GM13977 (cell line): Measurements from ENCODE around the gene TRAPPC3L.
"Not testable (repeated sequence)": the region's sequence is repeated elsewhere in the genome, so short reads cannot be mapped to it uniquely, and the experiment has no call there.

ENCODE experiments used
- DNase-seq: peaks from one replicate; pipeline ENCODE4 v3.0.0; 2012; ENCODE audit warnings: low spot score
- CTCF ChIP-seq: IDR thresholded peaks from 2 replicates; pipeline ENCODE4 v1.5.1; 2012; ENCODE audit warnings: mild to moderate bottlenecking, control low read depth; ENCODE audit not compliant: insufficient read depth; ENCODE audit errors: extremely low read depth, missing control alignments
- in situ Hi-C: fragments of 300-500 bp; cut with MboI; formaldehyde crosslinking; loops from one replicate; pipeline ENCODE4 v1.12.0; 2022; ENCODE audit warnings: low sequenced_read_pairs, low pct_unique_long_range_greater_than_20kb, mixed read lengths, inconsistent platforms; ENCODE audit not compliant: unreplicated experiment

Gene TRAPPC3L

GRCh38 chr6:116497113-116497676, 48.3 kb downstream of the TRAPPC3L start:
- DNase-seq, result no peak
- in situ Hi-C loops, result no loop called here
- TF ChIP-seq CTCF, result no peak

GRCh38 chr6:116495161-116495560, 50.3 kb downstream of the TRAPPC3L start:
- DNase-seq, in situ Hi-C loops: not testable (repeated sequence)

GRCh38 chr6:116492331-116493067, 53.0 kb downstream of the TRAPPC3L start:
- TF ChIP-seq CTCF, result no peak
- DNase-seq, result no peak
- in situ Hi-C loops, result no loop called here

- no peak for TF ChIP-seq CTCF
These were observed 53.7 kb downstream of the TRAPPC3L start for GRCh38 chr6:116491610-116492330.

GRCh38 chr6:116485559-116486184, 59.8 kb downstream of the TRAPPC3L start:
- no peak for DNase-seq
- TF ChIP-seq CTCF, result no peak
- in situ Hi-C loops, result no loop called here

More at GRCh38 chr6:116491610-116492330, 53.7 kb downstream of the TRAPPC3L start:
- in situ Hi-C loops, result no loop called here
- DNase-seq, result no peak

- TF ChIP-seq CTCF, result no peak
- DNase-seq, result no peak
- in situ Hi-C loops, result no loop called here
These were observed 61.9 kb downstream of the TRAPPC3L start for GRCh38 chr6:116483616-116484015.
